Measurements from ENCODE around the gene KRTAP24-1. TPM values are rescaled to one million over a fixed set of nuclear protein-coding genes. Genes with fewer than 3 reads are reported as not detected.

The KRTAP24-1 gene
- not detected for total RNA-seq
- long read RNA-seq: 0 reads

- H3K4me3 ChIP-seq: no peak within 1 kb of the TSS
- H3K27ac ChIP-seq (replicated peaks): no peak within 1 kb of the TSS
- H3K27me3 ChIP-seq (ENCODE audit: low read depth): no peaks in the 10 kb centered on the region
- no peaks in the 10 kb centered on the region for H3K4me1 ChIP-seq
- intact Hi-C loops (cut with micrococcal nuclease): no loop called here
- no peak for DNase-seq
- H3K36me3 ChIP-seq: no peaks in the 10 kb centered on the region
- no peak for TF ChIP-seq CTCF (IDR thresholded peaks at IDR 0.05; ENCODE audit: borderline replicate concordance)
- H3K9me3 ChIP-seq (replicated peaks): no peaks in the 10 kb centered on the region
These were observed at the start of gene KRTAP24-1 for GRCh38 chr21:30282850-30283249. TSS of gene KRTAP24-1 (minus strand) at chr21:30282950. CDS start at chr21:30282932, 18 bp downstream.

GRCh38 chr21:30329203-30329875 is 46.6 kb upstream of the KRTAP24-1 start:
- no peak overlapping the region for H3K27ac ChIP-seq (replicated peaks)
- H3K36me3 ChIP-seq: no peaks in the 10 kb centered on the region
- H3K27me3 ChIP-seq (ENCODE audit: low read depth): no peaks in the 10 kb centered on the region
- H3K9me3 ChIP-seq (replicated peaks): peaks cover 31% of the 10 kb centered on the region
- no peak for DNase-seq
- intact Hi-C loops (cut with micrococcal nuclease): no loop called here
- TF ChIP-seq CTCF (IDR thresholded peaks at IDR 0.05; ENCODE audit: borderline replicate concordance): no peak
- no peaks in the 10 kb centered on the region for H3K4me1 ChIP-seq
- H3K4me3 ChIP-seq: no peak overlapping the region

GRCh38 chr21:30326390-30326789 is 43.6 kb upstream of the KRTAP24-1 start:
- H3K36me3 ChIP-seq: no peaks in the 10 kb centered on the region
- no peak overlapping the region for H3K27ac ChIP-seq (replicated peaks)
- intact Hi-C loops (cut with micrococcal nuclease): no loop called here
- no peak for TF ChIP-seq CTCF (IDR thresholded peaks at IDR 0.05; ENCODE audit: borderline replicate concordance)
- H3K9me3 ChIP-seq (replicated peaks): peaks cover 31% of the 10 kb centered on the region
- no peaks in the 10 kb centered on the region for H3K27me3 ChIP-seq (ENCODE audit: low read depth)
- DNase-seq: no peak
- no peaks in the 10 kb centered on the region for H3K4me1 ChIP-seq
- no peak overlapping the region for H3K4me3 ChIP-seq

GRCh38 chr21:30320215-30320614 is 37.5 kb upstream of the KRTAP24-1 start, which contains the start of gene KRTAP26-1:
TSS of gene KRTAP26-1 (minus strand) at chr21:30320315. CDS start at chr21:30320035, 280 bp downstream.
- H3K9me3 ChIP-seq (replicated peaks): peaks cover 6% of the 10 kb centered on the region
- H3K4me1 ChIP-seq: no peaks in the 10 kb centered on the region
- intact Hi-C loops (cut with micrococcal nuclease): no loop called here
- H3K36me3 ChIP-seq: no peaks in the 10 kb centered on the region
- no peak within 1 kb of the TSS for H3K4me3 ChIP-seq
- no peak within 1 kb of the TSS for H3K27ac ChIP-seq (replicated peaks)
- DNase-seq: no peak
- H3K27me3 ChIP-seq (ENCODE audit: low read depth): no peaks in the 10 kb centered on the region
- no peak for TF ChIP-seq CTCF (IDR thresholded peaks at IDR 0.05; ENCODE audit: borderline replicate concordance)

- TF ChIP-seq CTCF (IDR thresholded peaks at IDR 0.05; ENCODE audit: borderline replicate concordance): no peak
- DNase-seq: no peak
- Histone ChIP-seq H3K27me3 (ENCODE audit: low read depth) (no peaks in the 10 kb centered on the region), H3K4me1 (no peaks in the 10 kb centered on the region), H3K27ac (replicated peaks) (no peak overlapping the region), H3K36me3 (no peaks in the 10 kb centered on the region), H3K4me3 (no peak overlapping the region), H3K9me3 (replicated peaks) (no peaks in the 10 kb centered on the region)
- intact Hi-C loops (cut with micrococcal nuclease): no loop called here
These were observed 33.0 kb upstream of the KRTAP24-1 start for GRCh38 chr21:30315701-30316100.
